ENCODE results near the gene ENOX2.

ENOX2 gene

GRCh38 chrX:130623518-130623917, 279.5 kb downstream of the ENOX2 start:
- no peak for DNase-seq

- DNase-seq: no peak
These were observed 287.1 kb downstream of the ENOX2 start for GRCh38 chrX:130615941-130616340.

GRCh38 chrX:130607431-130607830, 295.6 kb downstream of the ENOX2 start:
- DNase-seq: no peak

DNA sequence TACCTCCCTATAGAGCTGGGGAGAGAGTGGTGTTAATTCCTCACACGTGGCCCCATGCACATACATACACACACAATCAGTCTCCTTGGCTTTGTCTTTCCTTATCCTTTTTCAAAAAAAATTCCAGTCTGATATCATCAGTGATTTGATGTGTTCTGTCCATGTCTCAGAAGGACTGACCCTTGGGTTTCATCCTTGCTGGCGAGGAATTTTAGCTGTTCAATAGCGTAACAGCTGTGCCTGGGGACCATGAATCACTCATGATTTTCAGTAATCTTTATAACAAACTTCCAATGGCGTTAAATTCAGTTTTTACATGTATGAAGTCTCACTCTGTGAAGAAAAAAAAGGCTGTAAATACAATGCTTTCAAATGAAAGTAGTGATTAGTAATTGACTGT, 296.6 kb downstream of the ENOX2 start:
- no peak for DNase-seq

DNA sequence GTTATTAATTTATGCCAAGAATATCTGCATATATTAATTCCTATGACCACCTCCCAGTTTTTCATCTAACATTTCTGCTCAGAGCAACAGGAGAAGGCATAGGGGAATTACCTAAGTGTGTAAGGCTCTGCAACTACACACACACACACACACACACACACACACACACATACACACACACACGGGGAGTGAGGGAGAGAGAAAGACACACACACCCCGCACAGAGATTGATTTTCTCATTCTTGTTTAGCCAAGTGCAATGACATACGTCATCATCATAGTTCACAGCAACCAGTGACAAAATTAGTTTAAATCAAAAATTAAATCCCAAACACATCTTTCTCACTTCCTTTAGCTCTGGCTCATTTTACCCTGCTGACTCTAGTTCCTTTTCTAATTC, 298.1 kb downstream of the ENOX2 start:
- no peak for DNase-seq

DNA sequence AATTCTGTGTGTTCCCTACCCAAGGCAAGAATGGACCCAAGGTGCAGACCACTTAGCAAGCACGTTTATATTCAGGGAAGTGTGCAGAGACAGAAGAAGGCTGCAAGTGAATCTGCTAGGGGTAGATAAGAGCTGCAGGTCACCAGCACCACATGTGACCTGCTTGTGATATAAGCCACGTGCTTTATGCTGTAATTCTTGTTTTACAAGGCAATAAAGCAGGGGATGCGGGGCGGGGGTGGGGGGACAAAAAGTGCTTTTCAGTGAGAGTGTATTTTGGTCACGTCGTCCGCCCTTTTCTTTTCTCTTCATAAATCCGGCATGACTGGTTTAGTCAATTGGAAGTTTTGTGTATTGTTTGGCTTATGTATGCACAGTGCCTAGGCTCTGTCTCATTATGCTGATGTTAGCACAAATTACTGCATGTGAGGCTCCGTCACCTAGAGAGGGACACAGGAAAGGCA, 308.5 kb downstream of the ENOX2 start:
- DNase-seq: no peak

DNA sequence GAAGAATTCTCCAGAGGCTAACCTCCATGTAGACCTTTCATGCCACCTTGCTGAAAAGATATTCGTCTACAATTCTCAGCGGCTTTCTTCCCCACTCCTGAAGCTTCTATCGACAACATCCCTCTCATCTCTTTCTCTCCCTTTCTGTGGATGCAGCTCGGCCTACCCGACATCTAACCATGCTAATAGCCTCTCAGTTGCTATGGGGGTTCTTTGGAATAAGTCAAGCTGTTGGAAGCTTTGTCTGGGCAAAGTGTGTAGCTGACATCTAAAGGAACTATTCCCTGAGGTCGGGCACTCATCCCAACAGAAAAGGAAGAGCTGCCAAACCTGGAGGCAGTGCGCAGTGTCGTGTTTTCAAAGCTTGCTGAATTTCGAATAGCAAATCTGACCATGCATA, 309.1 kb downstream of the ENOX2 start:
- no peak for DNase-seq

GRCh38 chrX:130592204-130592603, 310.8 kb downstream of the ENOX2 start:
- DNase-seq: no peak

GRCh38 chrX:130578906-130579305, 324.1 kb downstream of the ENOX2 start:
- no peak for DNase-seq

- no peak for DNase-seq
These were observed 325.6 kb downstream of the ENOX2 start for GRCh38 chrX:130577431-130577830.

GRCh38 chrX:130575831-130576389, 327.1 kb downstream of the ENOX2 start:
- no peak for DNase-seq
